Measurements from ENCODE around the gene CCDC175.

DNA sequence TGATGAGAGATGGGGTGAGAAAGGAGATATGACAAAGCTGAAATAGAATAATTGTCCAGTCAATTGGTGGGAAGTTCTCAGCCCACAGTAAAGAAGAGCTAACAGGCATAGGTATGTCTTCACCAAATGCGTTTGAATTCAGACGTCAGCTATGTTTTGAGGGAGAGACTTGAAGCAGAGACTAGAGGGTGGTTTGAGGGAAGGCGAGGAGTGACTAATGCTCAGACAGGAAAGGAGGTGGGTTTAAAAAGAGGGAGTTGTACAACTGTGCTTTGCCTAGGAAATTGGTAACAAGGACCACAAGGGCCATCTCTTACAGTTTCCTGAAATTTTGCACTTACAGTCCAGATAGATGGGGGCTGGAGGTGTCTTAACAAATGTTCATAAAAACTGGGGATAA lies 85.9 kb downstream of the CCDC175 start:
- TF ChIP-seq TAF1 (IDR thresholded peaks at IDR 0.05; ENCODE audit: low read depth, low read length) (no peak), POLR2A (IDR thresholded peaks at IDR 0.05; ENCODE audit: low read depth, low read length) (no peak), POLR2AphosphoS5 (IDR thresholded peaks at IDR 0.05; ENCODE audit: low read depth, low read length) (no peak), POU2F2 (IDR thresholded peaks at IDR 0.05; ENCODE audit: low read depth, low read length) (no peak), SPI1 (IDR thresholded peaks at IDR 0.05; ENCODE audit: low read depth, low read length) (no peak), PAX5 (IDR thresholded peaks at IDR 0.05; ENCODE audit: insufficient read depth, low read length, severe bottlenecking) (no peak)

Measured in GM12891 (cell line).